Right renal pelvis (tissue), 4 donors: ENCODE measurements around the gene PRR32. TPM values are rescaled to one million over a fixed set of nuclear protein-coding genes. Genes with fewer than 3 reads are reported as not detected.
"Not testable (repeated sequence)": the region's sequence is repeated elsewhere in the genome, so short reads cannot be mapped to it uniquely, and the experiment has no call there.

ENCODE experiments used
- DNase-seq, 4 donors: peaks; one replicate each; pipeline ENCODE4 v3.0.0-alpha.2; 2013; ENCODE audit warnings: low read depth in 4 of 4, low spot score in 3 of 4, missing footprints in 1 of 4
- polyA plus RNA-seq, 4 donors: library from polyadenylated mRNA; unstranded; fragments of 120-200 nt; gene quantifications; one replicate each; pipeline ENCODE4 v1.2.1, GENCODE V29; 2013; ENCODE audit not compliant: insufficient read length in 4 of 4

PRR32 gene, protein sequence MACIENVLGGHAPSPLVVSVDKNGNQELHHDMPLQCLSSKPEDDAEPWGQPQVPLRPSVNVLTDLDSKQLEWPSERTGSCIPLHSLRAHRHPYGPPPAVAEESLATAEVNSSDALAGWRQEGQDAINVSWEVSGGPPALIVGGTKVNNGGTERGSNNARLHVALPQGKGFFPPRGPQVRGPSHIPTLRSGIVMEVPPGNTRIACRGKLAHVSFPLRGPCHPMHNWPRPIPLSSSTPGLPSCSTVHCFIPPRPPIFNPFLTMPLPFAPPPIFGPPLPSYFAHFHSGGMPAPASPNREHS
- polyA plus RNA-seq = not detected

DNA sequence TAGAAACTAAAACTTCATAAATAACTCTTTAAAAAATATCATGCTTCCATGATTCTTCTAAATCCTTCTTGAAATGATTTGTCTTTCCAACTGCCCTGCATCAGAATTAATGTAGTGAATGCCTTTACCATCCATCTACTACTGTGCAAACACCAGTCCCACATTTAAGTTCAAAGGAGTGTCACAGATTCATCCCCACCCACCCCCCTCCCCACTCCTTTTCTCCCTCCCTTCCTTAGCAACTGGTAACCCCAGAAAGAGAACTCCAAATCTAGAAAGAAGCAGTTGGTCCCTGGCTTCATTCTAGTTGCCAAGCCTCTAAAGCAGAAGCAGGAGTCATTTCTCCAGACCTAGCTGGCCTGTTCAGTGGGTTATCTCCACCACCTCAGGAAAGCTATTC lies at the start of gene PRR32:
Gene PRR32, plus strand, starts transcription at position 301 of the 400 bp plus-strand sequence. CDS start 115 bp downstream, outside the sequence.
- DNase-seq = no peak

DNA sequence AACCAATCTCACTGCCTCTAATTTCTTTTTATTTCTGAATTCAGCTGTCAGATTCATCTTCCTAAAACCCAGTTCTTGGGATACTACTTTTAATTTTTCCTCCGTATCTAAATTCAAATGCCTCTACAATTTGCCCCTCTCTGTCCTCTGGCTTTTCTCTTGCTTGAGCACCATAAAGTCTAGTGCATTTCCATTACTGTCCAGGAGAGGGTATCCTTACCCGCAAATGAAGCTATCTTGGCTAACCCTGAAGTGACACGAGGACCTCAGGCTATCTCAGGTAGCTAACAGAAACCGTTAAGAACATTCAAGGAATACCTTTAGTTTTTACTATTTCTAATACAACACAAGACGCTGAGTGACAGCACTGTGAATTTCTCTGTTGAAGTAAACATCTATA lies 49.4 kb upstream of the PRR32 start:
- DNase-seq = peak in 2 of 4 donors; percentile 3 to 10

DNA sequence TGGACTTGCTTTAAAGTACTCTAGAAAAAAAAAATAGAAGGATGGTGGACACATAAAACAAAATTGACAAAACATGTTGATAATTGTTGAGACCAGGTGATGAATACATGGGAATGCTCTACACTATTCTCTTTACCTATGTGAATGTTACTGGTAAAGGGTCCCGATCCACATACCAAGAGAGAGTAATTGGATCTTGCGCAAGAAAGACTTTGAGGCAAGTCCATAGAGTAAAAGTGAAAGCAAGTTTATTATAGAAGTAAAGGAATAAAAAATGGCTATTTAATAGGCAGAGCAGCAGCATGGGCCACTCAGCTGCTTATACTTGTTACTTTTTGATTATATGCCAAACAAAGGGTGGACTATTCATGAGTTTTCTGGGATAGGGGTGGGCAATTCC lies 34.0 kb upstream of the PRR32 start:
- DNase-seq = no peak

GRCh38 chrX:126799059-126799458 lies 20.5 kb upstream of the PRR32 start:
- no peak for DNase-seq

DNA sequence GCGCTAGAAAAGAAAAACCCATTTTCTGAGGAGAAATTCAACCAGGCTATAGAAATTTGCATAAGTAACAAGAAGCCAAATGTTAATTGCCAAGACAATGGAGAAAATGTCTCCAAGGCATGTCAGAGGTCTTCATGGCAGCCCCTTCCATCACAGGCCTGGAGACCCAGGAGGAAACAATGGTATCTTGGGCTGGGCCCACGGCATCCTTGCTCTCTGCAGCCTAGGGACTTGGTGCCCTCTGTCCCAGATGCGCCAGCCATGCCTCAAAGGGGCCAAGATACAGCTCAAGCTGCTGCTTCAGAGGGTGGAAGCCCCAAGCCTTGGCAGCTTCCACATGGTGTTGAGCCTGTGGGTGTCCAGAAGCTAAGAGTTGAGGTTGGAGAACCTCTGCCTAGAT lies 12.7 kb upstream of the PRR32 start:
- not testable (repeated sequence) for DNase-seq

GRCh38 chrX:126815806-126816205 lies 3.7 kb upstream of the PRR32 start:
- no peak for DNase-seq

GRCh38 chrX:126820700-126821420 lies 1.3 kb downstream of the PRR32 start:
- DNase-seq = no peak

DNA sequence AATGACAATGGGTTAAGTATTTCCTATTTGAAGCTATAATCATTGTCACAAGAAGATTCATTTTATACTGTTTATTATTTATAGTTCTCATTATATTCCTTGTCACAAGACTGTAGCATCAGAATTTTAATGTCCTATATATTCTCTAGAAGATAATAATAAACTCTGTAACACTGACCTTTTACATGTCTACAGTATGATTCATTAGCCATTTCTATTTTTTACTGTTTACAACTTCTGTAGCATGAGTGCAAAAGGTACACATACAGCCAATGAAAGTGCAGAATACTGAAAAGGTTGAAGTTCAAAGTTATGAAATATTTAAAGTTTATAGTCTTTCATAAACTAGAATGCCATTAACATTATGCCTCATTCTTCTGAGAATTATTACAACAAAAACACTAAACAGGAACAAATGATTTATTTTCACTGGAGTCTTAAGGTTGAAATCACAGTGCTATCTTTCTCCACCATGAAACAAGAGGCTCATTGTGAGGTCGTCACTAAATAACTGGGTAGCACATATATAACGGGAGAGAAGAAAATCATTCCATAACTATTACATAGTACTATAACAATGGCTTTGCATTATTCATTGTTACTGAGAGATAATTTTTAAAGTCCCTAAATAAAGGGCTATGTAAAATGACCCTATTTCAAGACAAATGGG lies 4.9 kb downstream of the PRR32 start:
- DNase-seq = no peak

DNA sequence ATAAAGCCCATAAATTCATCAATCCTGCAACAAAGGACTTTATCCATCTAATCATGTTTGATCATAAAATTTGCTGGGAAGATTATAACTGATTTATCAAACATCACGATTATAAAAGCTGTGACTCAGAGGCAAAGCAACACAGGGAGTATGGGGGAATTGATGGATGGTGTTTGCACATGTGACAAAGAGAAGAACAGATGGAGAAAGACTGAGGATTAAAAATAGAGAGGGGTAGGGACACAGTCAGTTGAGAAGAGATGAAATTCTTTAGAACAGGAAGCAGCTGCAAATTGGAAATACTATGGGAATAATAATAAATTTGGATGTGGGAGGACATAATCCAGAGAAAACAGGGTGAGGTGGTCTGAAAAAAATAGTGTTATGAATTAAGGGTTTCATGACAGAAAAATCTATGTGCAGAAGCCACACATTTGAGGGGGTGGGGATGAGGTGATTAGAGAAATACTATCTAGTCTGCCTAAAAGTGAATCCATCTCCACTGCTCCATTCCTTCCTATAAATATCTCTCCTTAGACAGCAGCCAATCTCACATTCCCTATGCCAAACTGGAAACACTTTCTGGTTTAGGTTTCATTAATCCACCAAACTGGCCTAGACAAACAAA lies 6.2 kb downstream of the PRR32 start:
- DNase-seq = no peak

GRCh38 chrX:126836186-126836585 lies 16.7 kb downstream of the PRR32 start:
- DNase-seq = no peak

- no peak for DNase-seq
Measured at GRCh38 chrX:126847143-126847542, 27.6 kb downstream of the PRR32 start.

GRCh38 chrX:126855839-126856524 lies 36.5 kb downstream of the PRR32 start:
- DNase-seq = no peak
